CD4-positive, alpha-beta T cell treated with Interleukin-6 for 4 hours (primary cell): ENCODE measurements around the gene MED9.
"Not testable (repeated sequence)": the region's sequence is repeated elsewhere in the genome, so short reads cannot be mapped to it uniquely, and the experiment has no call there.

Experiments used
- DNase-seq: peaks from one replicate; pipeline ENCODE4 v3.0.0-alpha.2; 2020; ENCODE audit warnings: mixed read lengths

MED9 gene

GRCh38 chr17:17456251-17456650 lies 20.5 kb upstream of the MED9 start:
- DNase-seq, result no peak

GRCh38 chr17:17457680-17458079 lies 19.1 kb upstream of the MED9 start:
- DNase-seq, result no peak

GRCh38 chr17:17460038-17460437 lies 16.8 kb upstream of the MED9 start:
- DNase-seq, result no peak

- DNase-seq, result no peak
Measured at GRCh38 chr17:17462048-17462824, 14.6 kb upstream of the MED9 start.

- no peak for DNase-seq
Measured at GRCh38 chr17:17463821-17464220, 13.0 kb upstream of the MED9 start.

- DNase-seq, result not testable (repeated sequence)
Measured at GRCh38 chr17:17465878-17466277, 10.9 kb upstream of the MED9 start.

- DNase-seq, result no peak
Measured at GRCh38 chr17:17466511-17466910, 10.3 kb upstream of the MED9 start.

- DNase-seq, result no peak
Measured at GRCh38 chr17:17467016-17467415, 9.8 kb upstream of the MED9 start.

GRCh38 chr17:17467720-17468119 lies 9.1 kb upstream of the MED9 start:
- no peak for DNase-seq

GRCh38 chr17:17468217-17469010 lies 8.4 kb upstream of the MED9 start:
- DNase-seq, result no peak

- no peak for DNase-seq
Measured at GRCh38 chr17:17469358-17469757, 7.4 kb upstream of the MED9 start.

GRCh38 chr17:17469996-17470395 lies 6.8 kb upstream of the MED9 start:
- DNase-seq, result no peak

GRCh38 chr17:17472333-17472920 lies 4.4 kb upstream of the MED9 start:
- no peak for DNase-seq

- no peak for DNase-seq
Measured at GRCh38 chr17:17474341-17474740, 2.5 kb upstream of the MED9 start.

GRCh38 chr17:17479209-17479608 lies 2.4 kb downstream of the MED9 start:
- DNase-seq, result no peak

GRCh38 chr17:17480593-17481148 lies 3.9 kb downstream of the MED9 start:
- no peak for DNase-seq

GRCh38 chr17:17481860-17482259 lies 5.1 kb downstream of the MED9 start:
- no peak for DNase-seq

- DNase-seq, result no peak
Measured at GRCh38 chr17:17484451-17484899, 7.7 kb downstream of the MED9 start.

GRCh38 chr17:17485420-17485819 lies 8.6 kb downstream of the MED9 start:
- DNase-seq, result no peak

- not testable (repeated sequence) for DNase-seq
Measured at GRCh38 chr17:17486416-17486815, 9.6 kb downstream of the MED9 start.

GRCh38 chr17:17487998-17488397 lies 11.2 kb downstream of the MED9 start:
- DNase-seq, result no peak

- DNase-seq, result no peak
Measured at GRCh38 chr17:17491031-17491471, 14.3 kb downstream of the MED9 start.

- DNase-seq, result no peak
Measured at GRCh38 chr17:17491546-17491988, 14.8 kb downstream of the MED9 start.
